Bronchial epithelial cell (primary cell): ENCODE results near the gene ABCA13. TPM values are rescaled to one million over a fixed set of nuclear protein-coding genes. Genes with fewer than 3 reads are reported as not detected.
A peak's percentile ranks its signal among the peaks of the same experiment; 100 is the strongest.
"Not testable (repeated sequence)": the region's sequence is repeated elsewhere in the genome, so short reads cannot be mapped to it uniquely, and the experiment has no call there.

Experiments
- DNase-seq: peaks from one replicate; pipeline ENCODE4 v3.0.0-alpha.2; 2010; ENCODE audit warnings: low read depth
- FAIRE-seq: peaks from 2 replicates; lab custom pipeline; 2011; peaks lifted over from hg19 to GRCh38; lab: Jason Lieb, UNC
- H3K27me3 ChIP-seq: 2 replicates; pipeline ENCODE4 v1.5.1; 2011; ENCODE audit warnings: low read length; ENCODE audit not compliant: control insufficient read depth, insufficient read depth
- H3K36me3 ChIP-seq: 2 replicates; pipeline ENCODE4 v1.5.1; 2011; ENCODE audit warnings: low read length; ENCODE audit not compliant: control insufficient read depth, insufficient read depth
- H3K4me3 ChIP-seq: 2 replicates; pipeline ENCODE4 v1.5.1; 2011; ENCODE audit warnings: mild to moderate bottlenecking, low read depth, low read length, control low read depth
- CTCF ChIP-seq: IDR thresholded peaks from 2 replicates; pipeline ENCODE4 v1.5.1; 2011; ENCODE audit warnings: mild to moderate bottlenecking, moderate library complexity, low read length, control low read depth, inconsistent platforms; ENCODE audit not compliant: insufficient read depth, severe bottlenecking
- total RNA-seq: library from RNA; depleted of rRNA; stranded (reverse); fragments of >200 nt; gene quantifications from 2 replicates; pipeline ENCODE4 v1.2.1, GENCODE V29; 2014

ABCA13 gene
- total RNA-seq, 1 donor from 2014 or later, result 0.79 TPM

DNA sequence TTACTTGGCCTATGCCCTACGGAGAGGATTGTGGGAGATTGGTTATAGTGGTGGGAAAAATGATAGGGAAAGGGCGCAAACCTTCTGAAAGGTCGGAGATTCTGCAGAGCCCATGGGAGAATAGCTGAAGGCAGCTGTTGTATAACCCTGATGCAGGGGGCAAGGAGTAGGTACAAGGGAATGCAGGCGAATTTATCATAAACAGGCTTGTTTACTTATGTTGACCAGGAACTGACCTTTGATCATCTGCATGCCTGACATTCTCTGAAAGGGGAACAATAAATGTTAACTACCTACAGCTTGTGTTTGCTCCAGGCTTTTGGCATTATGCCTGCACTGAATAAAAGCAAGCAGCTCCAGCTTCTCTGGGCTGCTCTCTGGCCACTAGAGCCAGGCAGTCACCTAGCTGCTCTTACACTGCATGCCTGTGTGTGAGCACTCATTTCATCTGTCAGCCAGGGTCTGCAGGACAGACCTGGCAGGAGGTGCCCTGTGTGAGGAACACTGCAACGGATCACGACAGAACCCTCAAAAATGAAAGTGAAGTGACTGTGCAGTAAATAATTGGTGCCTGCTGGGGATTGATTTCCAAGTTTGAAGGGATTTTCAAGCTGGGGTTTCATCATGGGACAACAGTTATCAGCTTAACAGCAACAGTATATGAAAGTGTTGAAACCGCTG is 31.1 kb upstream of the ABCA13 start:
- Histone ChIP-seq H3K4me3 (no peak overlapping the region), H3K36me3 (no peaks in the 10 kb centered on the region), H3K27me3 (no peaks in the 10 kb centered on the region)
- TF ChIP-seq CTCF, result no peak
- no peak for FAIRE-seq
- no peak for DNase-seq

DNA sequence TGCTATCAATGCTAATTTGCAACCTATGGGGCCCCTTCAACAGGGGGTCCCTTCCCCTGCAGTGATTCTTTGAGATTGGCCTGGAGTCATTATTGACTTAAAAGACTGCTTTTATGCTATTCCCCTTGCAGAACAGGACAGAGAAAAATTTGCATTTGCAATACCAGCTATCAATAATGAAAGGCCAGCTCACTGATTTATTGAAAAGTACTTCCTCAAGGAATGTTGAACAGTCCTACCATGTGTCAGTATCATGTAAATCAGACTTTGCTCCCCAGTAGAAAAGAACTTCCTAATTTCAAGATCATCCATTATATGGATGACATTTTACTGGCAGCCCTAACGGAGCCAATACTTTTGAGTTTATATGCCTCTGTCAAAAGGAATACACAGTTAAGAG is 29.7 kb upstream of the ABCA13 start:
- H3K27me3 ChIP-seq, result no peaks in the 10 kb centered on the region
- DNase-seq (no peak), FAIRE-seq (no peak)
- H3K36me3 ChIP-seq, result no peaks in the 10 kb centered on the region
- H3K4me3 ChIP-seq, result no peak overlapping the region
- no peak for TF ChIP-seq CTCF

DNA sequence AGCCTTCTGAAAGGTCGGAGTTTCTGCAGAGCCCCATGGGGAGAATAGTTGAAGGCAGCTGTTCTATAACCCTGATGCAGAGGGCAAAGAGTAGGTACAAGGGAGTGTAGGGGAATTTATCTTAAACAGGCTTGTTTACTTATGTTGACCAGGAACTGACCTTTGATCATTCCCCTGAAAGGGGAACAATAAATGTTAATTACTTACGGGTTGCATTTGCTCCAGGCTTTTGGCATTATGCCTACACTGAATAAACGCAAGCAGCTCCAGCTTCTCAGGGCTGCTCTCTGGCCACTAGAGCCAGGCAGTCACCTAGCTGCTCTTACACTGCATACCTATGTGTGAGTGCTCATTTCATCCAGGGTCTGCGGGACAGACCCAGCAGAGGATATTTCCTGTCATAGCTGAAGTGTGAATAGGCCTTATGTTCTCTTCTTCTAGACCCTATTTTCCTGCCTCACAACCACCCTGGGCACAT is 26.9 kb upstream of the ABCA13 start:
- FAIRE-seq (no peak), DNase-seq (no peak)
- Histone ChIP-seq H3K36me3 (no peaks in the 10 kb centered on the region), H3K4me3 (no peak overlapping the region), H3K27me3 (no peaks in the 10 kb centered on the region)
- TF ChIP-seq CTCF, result no peak

- DNase-seq (peak; percentile 37), FAIRE-seq (no peak)
- no peaks in the 10 kb centered on the region for H3K27me3 ChIP-seq
- H3K36me3 ChIP-seq, result no peaks in the 10 kb centered on the region
- H3K4me3 ChIP-seq, result no peak overlapping the region
- TF ChIP-seq CTCF, result no peak
These were observed 24.1 kb upstream of the ABCA13 start for GRCh38 chr7:48147078-48147591.

GRCh38 chr7:48147690-48148089 is 23.6 kb upstream of the ABCA13 start:
- not testable (repeated sequence) for DNase-seq, H3K36me3 ChIP-seq, H3K27me3 ChIP-seq, FAIRE-seq, H3K4me3 ChIP-seq

DNA sequence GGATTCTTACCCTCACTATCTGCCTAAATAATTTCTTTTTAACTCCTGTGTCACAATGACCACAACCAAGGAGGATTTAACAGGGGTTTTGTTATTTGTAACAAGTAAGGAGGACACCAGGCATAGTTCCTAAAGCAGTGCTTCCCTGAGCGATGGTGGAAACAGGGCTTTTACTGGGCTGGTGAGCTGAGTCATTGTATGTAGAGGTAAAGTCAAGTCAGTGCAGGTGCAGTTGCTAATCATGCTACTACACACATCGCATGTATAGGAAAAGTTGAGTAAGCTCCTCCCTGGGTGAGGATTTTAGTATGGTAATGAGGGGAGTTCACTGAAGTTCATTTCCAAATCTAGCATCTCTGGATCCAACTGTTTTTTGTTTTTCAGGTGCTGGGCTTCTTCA is 22.9 kb upstream of the ABCA13 start:
- Histone ChIP-seq H3K4me3 (no peak overlapping the region), H3K27me3 (no peaks in the 10 kb centered on the region), H3K36me3 (no peaks in the 10 kb centered on the region)
- TF ChIP-seq CTCF, result no peak
- no peak for FAIRE-seq
- DNase-seq, result peak; percentile 79
